ENCODE results near the gene CHRNE. TPM values are rescaled to one million over a fixed set of nuclear protein-coding genes. Genes with fewer than 3 reads are reported as not detected.

The CHRNE gene
- total and polyA plus RNA-seq, 2 of the 13 experiments (the other 11 are each of a cell fraction or from before 2014, with no cell fraction given), result 0.53 to 0.59 TPM

GRCh38 chr17:4880857-4881256 is 22.0 kb downstream of the CHRNE start:
- H2AFZ ChIP-seq (ENCODE audit: low read length), result no peak overlapping the region
- no peaks in the 10 kb centered on the region for H3K27me3 ChIP-seq (ENCODE audit: control insufficient read depth in 1 of 2, insufficient read depth in 2 of 2, low read length in 2 of 2)
- in situ Hi-C loops (cut with HindIII; ENCODE audit: extremely low pct_ligation_motif_present, low pct_unique_long_range_greater_than_20kb), result loop anchor here (5.0 kb wide), 2 partner anchors 74 to 149 kb away; partner anchors contain the start of genes MED11 and PLD2
- WGBS (ENCODE audit: low lambda C conversion rate), result 94% methylated on average over 15 of the region's 15 CpGs
- H3K27ac ChIP-seq (ENCODE audit: extremely low read length, insufficient read depth, low read length), result no peak overlapping the region
- ATAC-seq (no peak), FAIRE-seq (no peak), DNase-seq (ENCODE audit: low spot score) (no peak)
- intact Hi-C loops (cut with micrococcal nuclease; ENCODE audit: unreplicated experiment), result loop anchor here (10.0 kb wide), 2 partner anchors 46 to 316 kb away; partner anchors contain the start of genes GGT6 and MINK1
- no peaks in the 10 kb centered on the region for H3K79me2 ChIP-seq (ENCODE audit: insufficient read depth, low read length)
- CTCF ChIA-PET (ENCODE audit: low intra/inter-chr PET ratio, low total read pairs), result interaction anchor here (2.1 kb wide), 1 partner anchor 66 kb away, joined by 6 read pairs; no protein-coding TSS in a partner anchor
- H4K20me1 ChIP-seq (ENCODE audit: insufficient read depth, low read length), result no peaks in the 10 kb centered on the region
- no peaks in the 10 kb centered on the region for H3K9me3 ChIP-seq (ENCODE audit: low read length)
- BruUV-seq (replicated peaks), result no TSS peak
- no peak overlapping the region for H3K9ac ChIP-seq (ENCODE audit: insufficient read depth, low read depth, low read length)
- no peak overlapping the region for H3K4me3 ChIP-seq (replicated peaks in 1 of 3; ENCODE audit: insufficient read depth in 1 of 3, low read depth in 2 of 3, low read length in 3 of 3)
- TF ChIP-seq ZNF792 (CRISPR knock-in tag; IDR thresholded peaks at IDR 0.05), result no peak
- no peak for TF ChIP-seq RFXANK (CRISPR knock-in tag; IDR thresholded peaks at IDR 0.05)
- no peak for TF ChIP-seq ZNF20 (CRISPR knock-in tag; IDR thresholded peaks at IDR 0.05)
- TF ChIP-seq MLXIP (CRISPR knock-in tag; IDR thresholded peaks at IDR 0.05; ENCODE audit: borderline replicate concordance), result no peak
- TF ChIP-seq MTA3 (CRISPR knock-in tag; IDR thresholded peaks at IDR 0.05), result no peak
- no peak for TF ChIP-seq MEIS2 (CRISPR knock-in tag; IDR thresholded peaks at IDR 0.05)
- no peak for TF ChIP-seq MTERF4 (CRISPR knock-in tag; IDR thresholded peaks at IDR 0.05)
- POLR2A ChIA-PET, result no interaction called here
- H3K36me3 ChIP-seq (replicated peaks in 1 of 2; ENCODE audit: control insufficient read depth in 1 of 2, insufficient read depth in 2 of 2, low read length in 2 of 2), result peaks cover 27 to 58% of the 10 kb centered on the region in 2 experiments
- H3K4me1 ChIP-seq (ENCODE audit: insufficient read depth, low read length), result no peaks in the 10 kb centered on the region
- no peak overlapping the region for H3K4me2 ChIP-seq (ENCODE audit: low read depth, low read length)
